ENCODE data around the gene ARMH1. TPM values are rescaled to one million over a fixed set of nuclear protein-coding genes. Genes with fewer than 3 reads are reported as not detected.
"Not testable (repeated sequence)": the region's sequence is repeated elsewhere in the genome, so short reads cannot be mapped to it uniquely, and the experiment has no call there.

The ARMH1 gene
- polyA plus RNA-seq, 4 donors: 3.2 to 8.2 (median 5.8) TPM

DNA sequence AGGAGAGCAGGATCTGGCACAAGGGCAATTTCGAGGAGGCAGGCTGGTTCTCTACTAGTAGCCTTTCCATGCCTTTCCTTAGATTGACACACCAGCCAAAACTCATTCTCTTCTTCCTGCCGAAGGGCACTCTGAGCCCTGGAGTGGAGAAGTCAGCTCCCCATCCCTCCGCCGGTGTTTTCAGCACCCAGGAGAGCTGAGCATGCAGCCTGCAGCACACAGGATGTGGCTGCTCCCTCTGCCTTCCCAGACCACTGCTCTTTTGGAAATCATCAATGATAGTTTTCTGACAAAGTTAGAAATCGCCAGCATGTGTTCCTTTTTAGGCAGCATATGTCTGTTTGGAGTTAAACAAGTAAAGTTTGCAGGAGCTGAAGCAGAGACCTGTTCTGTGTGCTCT, 44.8 kb downstream of the ARMH1 start:
- no peak for DNase-seq (ENCODE audit: low read depth in 4 of 4, low spot score in 3 of 4)

DNA sequence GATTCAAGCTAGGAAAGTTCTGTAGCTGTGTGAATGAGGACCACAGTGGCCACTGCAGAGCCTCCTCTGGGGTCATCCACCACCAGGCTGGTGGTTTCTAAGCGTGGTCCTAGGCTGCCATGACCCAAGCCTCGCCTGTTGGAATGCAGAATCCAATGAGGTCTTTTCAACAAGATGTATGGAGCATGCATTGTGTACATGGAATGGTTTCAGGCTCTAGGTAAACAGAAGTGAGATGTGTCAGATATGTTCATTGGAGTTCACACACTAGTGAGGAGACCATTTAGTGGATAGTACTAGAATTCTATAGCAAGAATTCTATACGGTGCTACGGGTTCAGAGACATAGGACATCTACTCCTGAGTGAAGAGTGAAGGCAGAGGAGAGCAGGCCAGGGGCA, 45.8 kb downstream of the ARMH1 start:
- DNase-seq (ENCODE audit: low read depth in 4 of 4, low spot score in 3 of 4): no peak

DNA sequence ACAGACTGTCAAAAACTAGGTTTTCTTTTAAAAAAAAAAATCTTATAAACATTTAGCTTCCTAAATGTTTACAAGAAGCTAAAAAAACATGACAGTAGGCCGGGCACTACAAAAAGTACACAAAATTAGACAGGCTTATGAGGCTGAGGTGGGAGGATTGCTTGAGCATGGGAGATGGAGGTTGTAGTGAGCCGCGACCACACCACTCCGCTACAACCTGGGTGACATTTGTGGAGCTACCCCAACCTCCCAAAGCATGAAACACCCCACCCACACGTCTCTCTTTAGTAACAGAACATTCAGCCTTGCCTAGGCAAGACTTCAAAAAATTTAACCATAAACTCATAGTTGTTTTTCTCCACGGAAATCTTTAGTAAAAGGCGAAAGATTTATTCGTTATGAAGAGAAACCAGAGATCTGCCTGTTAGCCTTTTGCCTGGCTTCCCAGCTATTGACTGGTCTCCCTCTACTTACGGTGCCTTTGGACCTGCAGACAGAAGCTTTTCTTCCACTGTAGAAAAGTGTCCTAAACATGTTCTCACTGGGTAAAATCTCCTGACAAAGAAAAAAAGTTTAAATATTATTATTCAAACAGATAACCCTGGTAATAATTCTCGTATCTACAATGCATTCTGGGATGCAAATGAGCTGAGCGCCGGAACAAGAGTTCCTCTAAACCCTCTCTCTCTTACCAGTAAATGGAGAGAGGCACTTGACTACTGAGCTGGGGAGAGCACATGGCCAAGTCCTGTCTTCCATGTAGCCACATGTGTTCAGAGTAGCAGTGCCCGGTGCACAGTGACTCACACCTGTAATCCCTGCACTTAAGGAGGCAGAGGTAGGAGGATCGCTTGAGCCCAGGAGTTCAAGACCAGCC, 47.2 kb downstream of the ARMH1 start:
- DNase-seq (ENCODE audit: low read depth in 4 of 4, low spot score in 3 of 4): peak in 1 of 4 donors; percentile 48

DNA sequence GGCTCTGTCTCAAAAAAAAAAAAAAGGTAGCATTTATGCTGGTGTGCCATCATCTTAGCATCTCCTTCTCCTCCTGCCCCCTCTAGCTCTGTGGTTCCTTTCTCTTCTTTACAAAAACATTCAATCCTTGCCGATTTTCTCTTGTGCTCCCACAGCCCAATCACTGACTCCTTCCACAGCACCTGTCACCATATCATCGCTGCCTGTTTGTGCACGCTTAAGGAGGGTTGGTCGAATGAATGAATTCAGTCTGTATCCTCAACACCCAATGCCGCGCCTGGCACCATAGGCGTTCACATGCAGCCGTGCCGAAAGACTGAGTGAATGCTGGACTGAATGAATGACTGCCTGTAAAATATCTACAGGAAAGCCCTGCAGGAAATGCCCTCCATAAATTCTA, 48.5 kb downstream of the ARMH1 start:
- DNase-seq (ENCODE audit: low read depth in 4 of 4, low spot score in 3 of 4): no peak

DNA sequence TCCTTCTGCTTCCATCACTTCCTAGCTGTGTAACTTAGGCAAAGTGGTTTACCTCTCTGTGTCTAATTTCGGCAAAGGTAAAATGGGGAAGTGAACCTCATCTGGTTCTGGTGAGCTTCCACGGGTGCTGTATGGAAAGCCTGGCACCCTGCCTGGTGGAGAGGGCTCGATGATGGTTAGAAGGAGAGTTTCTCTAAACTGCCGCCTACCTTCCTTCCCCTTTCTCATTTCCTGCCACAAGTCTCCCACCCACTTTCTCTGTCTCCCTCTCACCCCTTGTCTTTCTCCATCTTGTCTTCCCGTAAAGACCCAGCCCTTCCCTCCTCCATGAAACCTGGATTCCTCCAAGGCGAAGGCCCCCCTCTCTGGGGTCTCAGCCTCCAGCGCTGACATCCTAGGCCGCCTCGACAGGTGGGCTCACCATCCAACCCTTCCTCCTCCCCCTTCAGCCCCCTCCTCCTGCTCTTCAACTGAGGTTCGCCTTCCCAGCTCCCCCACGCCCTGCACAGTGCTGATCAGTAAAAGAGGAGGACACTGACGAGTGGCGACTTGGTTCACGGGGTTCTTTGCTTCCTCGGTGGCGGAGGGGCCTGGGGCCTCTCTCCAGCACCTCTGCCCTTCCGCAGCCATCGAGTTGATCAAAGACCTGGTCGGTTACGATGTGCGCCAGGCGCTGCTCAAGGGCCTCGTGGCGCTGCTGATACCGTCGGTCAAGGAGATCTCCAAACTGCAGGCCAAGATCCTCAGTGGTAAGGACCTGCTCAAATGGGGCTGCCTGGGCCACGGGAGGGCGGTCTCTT, 49.2 kb downstream of the ARMH1 start:
- DNase-seq (ENCODE audit: low read depth in 4 of 4, low spot score in 3 of 4): no peak

DNA sequence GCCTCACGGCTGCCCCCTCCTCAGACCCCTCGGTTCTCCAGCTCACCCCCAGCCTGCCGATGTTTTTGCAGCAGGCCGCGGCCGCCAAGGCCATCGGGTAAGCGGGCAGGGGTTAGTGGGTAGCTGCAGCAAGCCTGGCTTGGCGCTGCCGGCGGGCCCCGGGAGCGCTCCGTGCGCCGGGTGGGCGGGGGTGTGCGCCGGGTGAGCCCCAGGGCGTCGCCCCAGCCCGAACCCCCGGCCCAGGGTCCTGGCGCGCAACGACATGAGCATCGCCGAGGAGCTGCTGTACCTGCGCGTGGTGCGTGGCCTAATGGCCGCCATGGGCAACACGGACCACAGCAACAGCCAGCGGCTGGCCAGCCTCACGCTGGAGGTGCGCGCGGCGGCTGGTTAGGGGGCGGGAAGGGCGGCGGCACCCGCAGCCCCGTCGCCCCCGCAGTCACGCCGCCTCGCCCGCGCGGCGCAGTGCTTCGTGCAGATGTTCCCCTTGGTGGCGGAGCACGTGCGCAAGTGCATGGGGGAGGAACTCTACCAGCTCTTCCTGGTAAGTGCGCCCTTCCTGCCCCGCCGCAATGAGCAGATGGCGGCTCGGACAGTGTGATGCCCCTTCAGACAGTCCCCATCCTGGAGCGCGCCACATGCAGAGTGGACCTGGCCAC, 49.9 kb downstream of the ARMH1 start:
- no peak for DNase-seq (ENCODE audit: low read depth in 4 of 4, low spot score in 3 of 4)

DNA sequence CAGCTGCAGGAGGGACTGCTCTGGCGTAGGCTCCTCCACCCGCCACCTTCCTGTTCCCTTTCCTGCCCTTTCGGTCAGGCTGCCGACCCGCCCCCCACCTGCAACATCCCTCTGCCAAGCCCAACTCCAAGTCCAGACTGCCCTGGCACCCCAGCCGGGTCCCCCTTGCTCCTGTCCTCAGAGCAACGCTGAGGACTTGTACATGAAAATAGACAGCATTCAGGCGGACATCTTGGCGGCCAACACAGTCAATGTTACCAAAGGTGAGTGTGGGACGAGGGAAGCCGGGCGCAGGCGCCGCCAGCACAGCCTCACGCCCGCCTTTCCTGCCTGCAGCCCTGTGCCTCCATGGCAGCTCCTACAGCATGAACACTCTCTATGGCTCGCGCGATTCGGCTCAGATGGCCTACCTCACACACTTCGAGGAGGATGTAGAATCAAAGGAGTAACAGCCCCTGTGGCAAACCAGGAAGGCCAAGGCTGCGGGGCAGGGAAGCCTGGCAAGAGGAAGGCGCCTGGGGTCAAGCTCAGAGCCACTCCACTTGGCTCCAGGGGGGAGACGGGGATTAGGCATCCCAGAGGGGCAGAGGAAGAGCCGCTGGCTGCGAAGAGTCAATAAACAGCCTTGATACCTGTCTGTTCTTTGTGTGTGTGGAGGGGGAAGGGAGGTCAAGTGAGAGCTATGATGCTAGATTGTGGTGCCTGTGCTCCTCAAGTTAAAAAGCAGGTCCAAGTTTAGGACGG, 50.6 kb downstream of the ARMH1 start:
- DNase-seq (ENCODE audit: low read depth in 4 of 4, low spot score in 3 of 4): no peak

DNA sequence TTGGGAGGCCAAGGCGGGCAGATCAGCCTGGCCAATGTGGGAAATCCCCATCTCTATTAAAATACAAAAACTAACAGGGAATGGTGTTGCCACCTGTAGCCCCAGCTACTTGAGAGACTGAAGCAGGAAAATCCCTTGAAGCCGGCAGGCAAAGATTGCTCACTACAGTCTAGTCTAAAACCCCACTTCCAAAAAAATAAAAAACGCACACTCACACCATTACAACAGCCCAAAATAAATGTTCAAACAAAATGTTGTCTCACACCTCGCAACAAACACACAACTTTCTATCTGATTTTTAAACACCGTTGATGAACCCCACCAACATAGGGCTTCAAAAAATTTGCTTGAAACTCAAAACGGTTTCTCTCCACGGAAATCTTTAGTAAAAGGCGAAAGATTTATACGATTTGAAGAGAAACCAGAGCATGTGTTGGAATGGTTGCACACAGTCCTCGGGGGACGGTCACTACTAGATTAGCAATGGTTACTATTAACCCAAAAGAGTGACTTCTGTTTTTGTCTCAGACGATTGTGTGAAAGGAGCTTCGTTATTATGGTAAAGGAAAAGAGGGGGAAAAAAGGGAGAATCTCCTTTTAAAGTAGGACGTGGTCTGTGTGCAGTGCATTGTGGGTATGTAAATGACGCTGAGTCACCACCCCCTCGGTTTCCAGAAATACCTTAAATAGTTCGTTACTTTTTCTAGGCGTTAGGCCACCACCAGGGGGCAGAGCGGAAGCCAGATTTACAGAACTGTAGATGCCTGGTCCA, 56.4 kb downstream of the ARMH1 start, which contains the start of gene RNU5D-1:
Gene RNU5D-1, minus strand, starts transcription at position 430 of the 772 bp plus-strand sequence.
- DNase-seq (ENCODE audit: low read depth in 4 of 4, low spot score in 3 of 4): peak; percentile 91 to 96 (median 95)

DNA sequence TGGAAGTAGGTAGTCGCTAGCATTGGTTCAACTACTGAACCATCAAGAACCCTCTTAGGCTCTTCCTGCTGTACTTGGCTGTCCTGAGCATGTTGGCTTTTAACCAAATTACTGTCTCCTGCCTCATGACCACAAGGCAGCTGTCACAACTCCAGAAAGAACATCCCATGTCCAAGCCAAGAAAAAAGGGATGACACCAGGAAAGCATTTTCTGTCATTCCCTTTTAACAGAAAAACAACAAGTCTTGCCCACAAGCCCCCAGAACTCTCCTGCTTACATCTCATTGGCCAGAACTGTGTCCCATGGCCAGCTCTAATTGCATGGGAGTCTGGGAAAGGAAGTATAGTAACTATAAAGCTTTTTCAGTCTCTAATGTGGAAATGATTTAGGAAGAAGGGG, 58.9 kb downstream of the ARMH1 start:
- DNase-seq (ENCODE audit: low read depth in 4 of 4, low spot score in 3 of 4): no peak

DNA sequence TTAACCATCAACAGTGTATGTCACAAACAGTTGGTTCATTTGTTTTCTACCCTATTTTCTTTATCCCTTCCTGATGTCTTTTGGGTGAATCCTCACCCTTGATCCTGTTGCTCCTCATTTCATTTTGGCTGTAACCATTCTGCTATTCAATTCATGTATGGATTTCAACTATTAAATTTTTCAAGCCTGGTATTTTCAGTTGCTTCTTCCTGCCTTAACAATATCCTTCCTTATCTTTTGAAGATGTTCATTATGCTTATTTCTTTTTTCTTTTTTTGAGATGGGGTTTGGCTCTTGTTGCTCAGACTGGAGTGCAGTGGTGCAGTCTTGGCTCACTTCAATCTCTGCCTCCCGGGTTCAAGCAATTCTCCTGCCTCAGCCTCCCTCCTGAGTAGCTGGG, 59.3 kb downstream of the ARMH1 start:
- no peak for DNase-seq (ENCODE audit: low read depth in 4 of 4, low spot score in 3 of 4)

DNA sequence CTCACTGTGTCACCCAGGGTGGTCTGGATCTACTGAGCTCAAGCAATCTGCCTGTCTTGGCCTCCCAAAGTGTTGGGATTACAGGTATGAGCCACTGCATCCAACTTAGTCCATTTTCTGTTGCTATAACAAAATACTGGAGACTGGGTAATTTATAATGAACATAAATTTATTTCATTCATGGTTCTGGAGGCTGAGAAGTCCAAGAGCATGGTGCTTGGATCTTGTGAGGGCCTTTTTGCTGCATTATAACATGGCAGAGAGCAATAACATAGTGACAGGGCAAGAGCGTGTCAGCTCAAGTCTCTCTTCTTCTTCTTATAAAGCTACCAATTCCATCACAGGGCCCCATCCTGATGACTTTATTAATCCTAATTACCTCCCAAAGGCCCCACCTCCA, 61.5 kb downstream of the ARMH1 start:
- no peak for DNase-seq (ENCODE audit: low read depth in 4 of 4, low spot score in 3 of 4)

DNA sequence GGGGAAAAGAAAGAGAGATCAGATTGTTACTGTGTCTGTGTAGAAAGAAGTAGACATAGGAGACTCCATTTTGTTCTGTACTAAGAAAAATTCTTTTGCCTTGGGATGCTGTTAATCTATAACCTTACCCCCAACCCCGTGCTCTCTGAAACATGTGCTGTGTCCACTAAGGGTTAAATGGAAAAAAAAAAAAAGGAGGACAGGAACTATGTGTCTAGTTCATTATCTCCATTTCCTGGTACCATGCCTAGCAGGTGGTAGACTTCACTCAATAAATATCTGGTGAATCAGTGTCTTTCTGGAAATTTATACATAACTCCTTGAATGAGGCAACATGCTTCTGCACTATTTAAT, 64.4 kb downstream of the ARMH1 start:
- DNase-seq (ENCODE audit: low read depth in 4 of 4, low spot score in 3 of 4): not testable (repeated sequence)

DNA sequence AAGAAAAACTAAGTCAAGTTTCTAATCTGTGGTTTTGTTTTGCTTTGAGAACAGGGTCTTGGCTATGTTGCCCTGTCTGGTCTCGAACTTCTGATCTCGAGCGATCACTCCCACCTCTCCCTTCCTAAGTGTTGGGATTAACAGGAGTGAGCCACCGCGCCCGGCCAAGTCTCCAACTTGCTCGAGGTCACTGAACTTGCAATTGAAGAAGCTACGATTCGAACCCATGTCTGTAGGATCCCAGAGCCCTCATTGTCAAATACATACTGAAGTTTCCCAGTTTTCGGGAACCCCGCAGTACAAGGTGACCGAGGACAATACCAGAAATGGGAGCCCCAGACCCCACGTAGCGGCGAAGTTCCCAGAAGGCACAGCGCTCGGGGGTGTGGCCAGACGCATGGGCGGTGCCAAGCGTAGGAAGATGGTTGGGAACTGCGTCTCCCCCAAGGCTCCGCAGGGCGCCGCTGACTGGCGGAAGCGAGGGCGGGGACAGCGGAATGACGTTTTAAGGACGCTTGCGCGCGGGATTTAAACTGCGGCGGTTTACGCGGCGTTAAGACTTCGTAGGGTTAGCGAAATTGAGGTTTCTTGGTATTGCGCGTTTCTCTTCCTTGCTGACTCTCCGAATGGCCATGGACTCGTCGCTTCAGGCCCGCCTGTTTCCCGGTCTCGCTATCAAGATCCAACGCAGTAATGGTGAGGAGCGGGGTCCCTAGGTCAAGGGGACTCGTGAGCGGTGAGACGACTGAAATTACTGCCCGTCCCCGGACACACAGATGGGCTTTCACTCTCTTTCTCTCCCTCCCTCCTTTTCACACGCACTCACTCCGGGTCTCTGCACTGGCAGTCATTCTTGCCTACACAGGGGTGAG, 65.0 kb downstream of the ARMH1 start, which contains the start of gene KIF2C:
Gene KIF2C, plus strand, starts transcription at position 531 of the 872 bp plus-strand sequence. Its CDS starts 96 bp downstream, at position 627.
- peak; percentile 93 to 96 (median 94) for DNase-seq (ENCODE audit: low read depth in 4 of 4, low spot score in 3 of 4)

DNA sequence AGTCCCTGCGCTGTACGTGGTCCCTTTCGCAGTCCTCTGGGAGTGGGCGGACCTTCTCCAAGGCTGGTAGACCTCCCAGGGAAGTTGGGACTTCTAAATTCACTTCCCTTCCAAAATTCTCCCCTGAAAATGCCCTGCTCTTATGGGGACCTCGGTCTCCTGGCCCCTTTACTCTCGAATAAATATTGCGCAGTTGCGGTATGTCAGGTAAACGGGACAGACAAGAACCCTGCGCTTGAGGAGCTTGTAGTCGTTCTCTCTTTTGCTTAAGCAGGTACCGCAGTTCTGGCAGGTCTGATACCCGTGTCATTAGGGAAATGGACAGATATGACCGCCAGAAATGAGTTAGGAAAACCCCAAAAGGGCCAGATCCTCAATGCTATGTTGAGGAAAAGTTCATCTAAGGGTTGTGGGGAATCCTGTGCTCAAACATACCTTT, 65.7 kb downstream of the ARMH1 start:
- DNase-seq (ENCODE audit: low read depth in 4 of 4, low spot score in 3 of 4): no peak

DNA sequence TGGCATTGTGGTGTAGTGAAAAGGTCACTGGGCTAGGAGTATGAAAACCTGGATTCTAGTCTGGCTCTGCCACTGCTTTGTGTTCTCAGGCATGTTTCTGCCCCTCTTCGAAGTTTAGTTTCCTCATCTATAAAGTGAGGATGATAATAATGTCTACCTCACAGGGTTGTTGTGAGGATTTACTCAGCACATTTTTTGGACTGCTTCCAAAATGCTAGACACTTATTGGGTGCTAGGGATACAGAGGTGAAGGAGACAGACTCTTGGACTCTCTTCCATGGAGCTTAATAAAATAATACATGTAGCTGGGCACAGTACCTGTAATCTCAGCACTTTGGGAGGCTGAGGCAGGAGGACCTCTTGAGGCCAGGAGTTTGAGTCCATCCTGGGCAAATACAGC, 68.7 kb downstream of the ARMH1 start:
- DNase-seq (ENCODE audit: low read depth in 4 of 4, low spot score in 3 of 4): no peak

DNA sequence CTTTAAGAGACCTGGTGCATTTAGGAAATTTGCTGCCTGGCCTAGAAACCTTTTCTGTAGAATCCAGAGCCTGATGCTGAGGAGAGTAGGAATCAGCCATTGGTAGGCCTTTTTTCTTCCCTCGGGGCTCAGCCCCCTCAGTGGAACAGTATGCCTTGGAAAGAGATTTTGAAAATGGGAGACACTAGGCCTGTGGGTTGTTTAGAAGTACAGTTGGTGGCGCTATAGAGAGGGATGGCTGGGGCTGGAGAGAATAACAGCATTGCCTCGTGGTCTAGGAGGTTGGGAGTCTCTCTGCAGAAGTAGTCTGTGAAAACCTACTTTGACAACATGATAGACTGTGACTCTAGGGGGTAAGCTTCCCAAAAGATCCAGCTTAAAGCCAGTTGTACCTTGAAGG, 73.4 kb downstream of the ARMH1 start:
- no peak for DNase-seq (ENCODE audit: low read depth in 4 of 4, low spot score in 3 of 4)

DNA sequence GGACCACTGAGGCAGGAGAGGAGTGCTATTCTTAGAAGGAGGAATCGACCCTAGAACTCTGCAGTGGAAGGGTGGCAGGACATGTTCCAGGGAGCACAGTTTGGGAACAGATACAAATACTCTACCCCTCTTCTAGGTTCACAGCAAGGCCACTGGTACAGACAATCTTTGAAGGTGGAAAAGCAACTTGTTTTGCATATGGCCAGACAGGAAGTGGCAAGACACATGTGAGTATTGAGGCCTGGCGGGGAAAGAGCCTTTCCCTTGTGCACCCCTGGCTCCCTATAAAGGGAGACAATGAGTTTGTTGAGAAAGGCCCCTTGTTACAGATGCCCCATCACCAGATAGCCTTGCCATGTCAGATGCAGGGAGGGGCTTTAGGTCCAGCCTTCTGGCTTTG, 82.9 kb downstream of the ARMH1 start:
- DNase-seq (ENCODE audit: low read depth in 4 of 4, low spot score in 3 of 4): no peak

DNA sequence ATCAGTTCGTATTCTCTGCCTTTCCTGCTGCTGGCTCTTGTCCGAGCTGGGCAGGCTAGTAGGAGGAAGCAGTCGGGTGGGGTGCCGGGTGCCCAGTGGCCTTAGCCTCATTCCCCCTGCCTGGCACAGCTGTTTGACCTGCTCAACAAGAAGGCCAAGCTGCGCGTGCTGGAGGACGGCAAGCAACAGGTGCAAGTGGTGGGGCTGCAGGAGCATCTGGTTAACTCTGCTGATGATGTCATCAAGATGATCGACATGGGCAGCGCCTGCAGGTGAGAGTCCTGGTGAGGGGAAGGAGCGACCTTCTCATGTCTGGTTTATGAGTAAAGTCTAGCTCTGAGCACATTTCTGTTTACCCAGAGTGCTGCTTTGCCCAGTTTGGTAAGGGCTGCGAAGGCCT, 84.6 kb downstream of the ARMH1 start:
- no peak for DNase-seq (ENCODE audit: low read depth in 4 of 4, low spot score in 3 of 4)

DNA sequence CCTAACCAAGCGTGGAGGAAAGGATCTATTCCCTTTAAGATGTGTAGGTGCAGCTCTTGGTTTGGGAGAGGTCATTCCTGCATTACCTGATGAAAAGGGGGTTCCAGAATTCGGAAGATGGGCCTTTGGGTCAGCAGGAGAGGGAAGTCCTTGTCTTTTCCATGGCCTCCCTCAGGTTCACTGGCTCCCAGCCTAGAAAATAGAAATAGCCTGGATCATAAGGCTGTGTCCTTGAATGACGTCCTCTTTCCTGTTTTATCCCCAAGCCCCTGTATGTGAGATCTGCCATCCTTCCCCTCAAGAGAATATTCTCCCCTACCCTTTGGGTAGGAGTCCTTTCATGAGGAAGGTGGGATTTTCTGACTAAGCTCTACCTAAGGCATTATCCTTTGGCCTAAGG, 86.4 kb downstream of the ARMH1 start:
- no peak for DNase-seq (ENCODE audit: low read depth in 4 of 4, low spot score in 3 of 4)
